SHP77 (cell line): ENCODE data around the gene MYO1B.
A peak's percentile ranks its signal among the peaks of the same experiment; 100 is the strongest.
"Not testable (repeated sequence)": the region's sequence is repeated elsewhere in the genome, so short reads cannot be mapped to it uniquely, and the experiment has no call there.

ENCODE experiments used
- DNase-seq, 2 experiments: peaks; one replicate each; lab custom pipeline; 2025; lab: John Stamatoyannopoulos, UW

The MYO1B gene

GRCh38 chr2:191410646-191411436 is 165.6 kb downstream of the MYO1B start:
- DNase-seq, result no peak

- DNase-seq, result no peak
Measured at GRCh38 chr2:191411472-191411871, 166.3 kb downstream of the MYO1B start.

- DNase-seq, result no peak
Measured at GRCh38 chr2:191412353-191412752, 167.1 kb downstream of the MYO1B start.

GRCh38 chr2:191415101-191415500 is 169.9 kb downstream of the MYO1B start:
- DNase-seq, result no peak

GRCh38 chr2:191415858-191416257 is 170.7 kb downstream of the MYO1B start:
- no peak for DNase-seq

GRCh38 chr2:191417746-191418145 is 172.5 kb downstream of the MYO1B start:
- no peak for DNase-seq

GRCh38 chr2:191421950-191422349 is 176.7 kb downstream of the MYO1B start:
- no peak for DNase-seq

- no peak for DNase-seq
Measured at GRCh38 chr2:191427031-191427430, 181.8 kb downstream of the MYO1B start.

DNA sequence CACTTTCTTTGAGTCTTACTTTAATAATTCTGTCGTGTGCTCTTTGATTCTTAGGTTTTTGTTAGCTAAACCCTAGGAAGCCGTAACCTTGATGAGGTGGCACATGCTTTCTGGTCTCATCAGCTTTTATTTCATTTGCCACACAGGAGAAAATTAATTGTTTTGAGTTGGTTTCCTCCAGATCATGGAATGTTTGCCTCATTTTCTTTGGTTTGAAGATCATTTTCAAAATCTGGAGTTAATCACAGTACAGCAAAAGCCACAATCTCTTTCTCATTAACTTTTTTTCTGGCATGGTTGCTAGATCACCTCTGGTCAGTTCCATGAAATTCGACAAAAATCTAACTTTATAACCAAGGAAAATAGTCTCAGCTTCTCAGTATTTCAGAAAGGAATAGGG is 182.9 kb downstream of the MYO1B start:
- DNase-seq, result no peak

GRCh38 chr2:191430476-191430875 is 185.3 kb downstream of the MYO1B start:
- no peak for DNase-seq

DNA sequence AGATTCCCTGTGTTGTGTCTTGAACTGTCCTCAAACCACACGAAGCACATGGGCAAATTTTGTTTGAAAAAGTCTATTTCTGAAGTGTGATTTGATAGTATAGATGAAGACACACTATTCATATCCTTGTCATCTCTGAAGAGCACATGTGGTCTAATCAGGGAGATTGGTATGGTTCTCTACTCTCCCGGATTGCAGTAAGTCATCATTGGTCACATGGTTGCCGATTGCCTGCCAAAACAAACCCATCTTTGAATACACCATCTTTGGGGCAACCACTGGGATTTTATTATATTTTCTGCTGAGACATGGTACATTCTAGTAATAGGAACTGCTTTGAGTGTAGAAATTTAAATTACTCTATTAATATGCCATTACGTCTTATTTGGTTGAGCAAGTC is 186.9 kb downstream of the MYO1B start:
- no peak for DNase-seq

DNA sequence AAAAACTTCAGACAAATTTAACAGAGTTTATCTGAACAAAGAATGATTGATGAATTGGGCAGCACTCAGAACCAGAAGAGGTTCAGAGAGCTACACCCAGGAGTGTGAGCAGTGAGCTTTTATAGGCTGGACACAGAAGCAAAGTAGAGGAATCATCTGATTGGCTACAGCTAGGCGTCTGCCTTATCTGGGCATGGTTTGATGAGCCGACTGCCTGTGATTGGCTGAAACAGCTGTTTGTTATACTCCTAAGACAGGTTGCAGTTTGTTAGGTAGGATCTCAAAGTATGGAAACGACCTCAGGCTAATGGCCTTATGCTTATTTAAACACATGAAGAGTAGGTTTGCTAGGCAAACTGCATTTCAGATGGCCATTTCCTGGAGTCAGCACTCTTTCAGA is 188.9 kb downstream of the MYO1B start:
- no peak for DNase-seq

GRCh38 chr2:191435141-191435540 is 189.9 kb downstream of the MYO1B start:
- no peak for DNase-seq

- DNase-seq, result no peak
Measured at GRCh38 chr2:191436368-191437055, 191.3 kb downstream of the MYO1B start.

DNA sequence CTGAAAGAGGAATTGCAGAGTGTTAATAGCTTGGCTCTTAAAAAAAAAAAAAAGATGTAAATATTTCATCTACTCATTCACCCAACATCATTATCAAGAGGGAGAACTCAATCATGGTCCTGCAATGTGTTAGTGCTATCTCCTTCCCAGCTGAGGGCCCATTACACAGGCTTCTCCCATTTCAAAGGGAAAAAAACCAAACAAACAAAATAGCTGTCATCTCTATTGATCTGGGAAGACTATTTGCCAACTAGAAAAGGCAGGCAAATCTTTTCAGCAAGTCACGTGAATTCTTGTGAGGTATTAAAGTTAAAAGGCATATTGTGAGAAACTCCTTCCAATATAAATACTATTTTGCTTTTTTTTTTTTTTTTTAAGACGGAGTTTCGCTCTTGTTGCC is 194.3 kb downstream of the MYO1B start:
- no peak for DNase-seq

GRCh38 chr2:191441496-191442214 is 196.5 kb downstream of the MYO1B start:
- DNase-seq, result peak in 1 of 2 experiments; percentile 11

DNA sequence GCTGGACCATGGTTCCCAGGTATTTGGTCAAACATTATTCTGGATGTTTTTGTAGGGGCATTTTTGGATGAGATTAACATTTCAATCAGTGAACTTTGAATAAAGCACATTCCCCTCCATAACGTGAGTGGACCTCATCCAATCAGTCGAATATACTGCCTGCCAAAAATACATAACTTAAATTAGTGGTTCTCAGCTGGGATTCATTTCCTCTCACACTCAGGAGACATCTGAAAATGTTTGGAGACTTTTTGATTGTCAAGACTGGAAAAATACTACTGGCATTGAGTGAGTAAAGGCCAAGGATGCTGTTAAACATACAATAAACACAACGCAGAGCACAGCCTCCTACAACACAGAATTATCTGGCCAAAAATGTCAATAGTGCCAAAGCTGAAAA is 198.2 kb downstream of the MYO1B start:
- DNase-seq, result no peak

- DNase-seq, result no peak
Measured at GRCh38 chr2:191446910-191447309, 201.7 kb downstream of the MYO1B start.

DNA sequence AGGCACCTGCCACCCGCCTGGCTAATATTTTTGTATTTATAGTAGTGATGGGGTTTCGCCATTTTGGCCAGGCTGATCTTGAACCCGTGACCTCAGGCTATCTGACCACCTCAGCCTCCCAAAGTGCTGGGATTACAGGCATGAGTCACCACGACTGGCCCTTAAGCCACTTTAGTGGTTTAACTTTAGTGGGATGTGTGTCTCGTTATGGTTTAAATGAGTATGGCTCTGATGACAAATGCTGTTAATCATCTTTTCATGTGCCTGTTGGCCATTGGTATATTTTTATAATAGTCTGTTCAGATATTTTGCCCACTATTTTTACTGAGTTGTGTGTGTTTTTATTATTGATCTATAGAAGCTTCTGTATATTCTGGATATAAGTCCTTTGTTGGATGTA is 205.9 kb downstream of the MYO1B start:
- DNase-seq, result no peak

DNA sequence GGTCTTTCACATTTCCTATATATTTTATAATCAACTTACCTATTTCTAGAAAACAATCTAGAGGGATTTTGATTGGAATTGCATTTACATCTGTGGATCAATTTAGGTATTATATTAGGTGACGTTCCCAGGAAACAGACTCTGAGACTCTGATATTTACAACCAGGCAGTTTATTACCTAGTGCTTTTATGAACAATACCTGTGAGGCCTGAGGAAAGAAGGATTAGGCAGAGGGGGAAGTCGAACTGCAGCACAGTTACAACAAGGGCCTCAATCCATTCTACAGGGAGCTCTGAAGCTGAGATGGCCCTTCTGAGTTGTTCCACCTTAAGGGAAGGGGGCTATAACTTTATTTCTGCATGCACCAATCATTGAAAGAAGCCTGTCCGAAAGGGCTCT is 206.9 kb downstream of the MYO1B start:
- no peak for DNase-seq

GRCh38 chr2:191453761-191454160 is 208.6 kb downstream of the MYO1B start:
- DNase-seq, result no peak

- DNase-seq, result not testable (repeated sequence)
Measured at GRCh38 chr2:191456506-191456905, 211.3 kb downstream of the MYO1B start.

DNA sequence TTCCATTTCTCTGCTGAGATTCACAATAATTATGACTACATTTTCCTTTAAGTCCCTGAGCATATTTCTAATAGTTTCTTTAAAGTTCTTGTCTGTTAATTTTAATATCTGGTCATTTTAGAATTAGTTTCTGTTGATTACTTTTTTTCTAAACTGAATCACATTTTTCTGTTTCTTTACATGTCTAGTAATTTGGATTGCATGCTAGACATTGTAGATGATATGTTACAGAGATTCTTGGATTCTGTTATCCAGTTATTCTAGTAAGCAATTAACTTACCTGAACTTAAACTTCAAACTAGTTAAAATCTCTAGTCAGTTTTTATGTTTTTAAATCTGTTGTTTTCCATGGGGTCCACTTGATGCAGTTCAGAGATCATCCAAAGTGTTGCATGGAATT is 214.0 kb downstream of the MYO1B start:
- no peak for DNase-seq
